ENCODE data around the gene EMCN. TPM values are rescaled to one million over a fixed set of nuclear protein-coding genes. Genes with fewer than 3 reads are reported as not detected.

The EMCN gene
- total RNA-seq, 1 donor from 2014 or later: not detected

DNA sequence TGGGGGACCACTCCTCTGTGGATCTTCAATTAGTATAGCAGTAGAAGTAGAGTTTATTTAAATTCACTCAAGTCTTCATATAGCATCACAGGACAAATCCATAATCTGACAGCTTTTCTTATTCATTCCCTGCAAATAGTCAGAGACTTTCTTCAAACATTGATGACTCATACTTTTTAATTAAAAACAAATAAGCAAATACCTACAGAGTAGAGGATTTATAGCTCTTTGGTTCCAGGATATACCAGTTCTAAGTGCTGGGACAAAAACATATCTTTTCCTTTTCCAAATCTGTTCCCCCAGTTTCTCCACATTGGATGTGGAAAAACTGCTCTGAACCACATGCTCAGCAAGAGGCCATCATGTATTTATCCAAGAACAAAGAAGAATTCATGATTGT, 24.1 kb downstream of the EMCN start:
- no peak for DNase-seq (ENCODE audit: low read depth)

DNA sequence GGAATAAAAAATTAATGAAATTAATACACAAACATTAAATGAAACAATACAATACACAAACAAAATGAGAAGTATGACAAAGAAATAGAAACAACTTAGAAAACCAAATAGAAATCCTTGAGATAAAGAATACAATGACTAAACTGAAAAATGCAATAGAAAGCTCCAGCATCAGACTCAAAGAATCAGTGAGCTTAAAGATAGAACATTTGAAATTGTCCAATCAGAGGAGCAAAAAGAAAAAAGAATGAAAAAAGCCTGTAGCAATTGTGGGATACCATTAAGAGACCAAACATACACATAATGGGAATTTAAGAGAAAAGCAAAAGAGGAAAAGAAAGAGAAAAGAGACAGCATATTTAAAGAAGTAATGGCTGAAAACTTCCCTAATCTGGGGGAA, 25.7 kb downstream of the EMCN start:
- DNase-seq (ENCODE audit: low read depth): no peak

DNA sequence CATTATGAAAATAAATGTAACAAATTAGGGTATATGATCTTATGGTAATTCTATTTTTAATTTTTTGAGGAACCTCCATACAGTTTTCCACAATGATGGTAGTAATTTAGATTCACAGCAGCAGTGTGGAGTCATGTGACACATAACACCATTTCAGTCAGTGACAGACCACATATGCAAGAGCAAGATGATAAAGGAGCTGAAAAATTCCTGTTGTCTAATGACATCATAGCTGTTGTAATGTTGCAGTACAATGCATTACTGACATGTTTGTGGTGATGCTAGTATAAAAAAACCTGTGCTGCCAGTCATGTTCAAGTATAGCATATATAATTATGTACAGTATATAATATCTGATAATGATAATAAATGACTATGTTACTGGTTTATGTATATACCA, 28.5 kb downstream of the EMCN start:
- no peak for DNase-seq (ENCODE audit: low read depth)

DNA sequence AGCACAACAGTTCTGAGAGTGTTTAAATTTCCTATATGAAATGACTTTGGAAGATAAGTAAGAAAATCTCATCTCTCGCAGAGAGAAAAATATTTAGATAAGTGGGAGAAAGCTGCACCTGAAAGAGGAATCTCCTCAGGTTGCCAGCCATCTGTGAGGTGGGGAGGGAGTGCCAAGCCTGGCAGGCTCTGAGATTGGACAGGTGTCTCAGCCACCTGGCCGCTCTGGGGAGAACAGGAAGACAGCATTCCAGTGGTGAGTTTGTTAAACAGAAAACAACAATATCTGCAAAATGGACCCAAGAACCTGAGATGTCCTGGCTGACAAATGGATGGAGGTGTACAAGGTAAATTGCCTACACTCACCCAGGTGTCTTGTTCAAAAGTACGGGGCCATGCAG, 31.3 kb downstream of the EMCN start:
- DNase-seq (ENCODE audit: low read depth): no peak

DNA sequence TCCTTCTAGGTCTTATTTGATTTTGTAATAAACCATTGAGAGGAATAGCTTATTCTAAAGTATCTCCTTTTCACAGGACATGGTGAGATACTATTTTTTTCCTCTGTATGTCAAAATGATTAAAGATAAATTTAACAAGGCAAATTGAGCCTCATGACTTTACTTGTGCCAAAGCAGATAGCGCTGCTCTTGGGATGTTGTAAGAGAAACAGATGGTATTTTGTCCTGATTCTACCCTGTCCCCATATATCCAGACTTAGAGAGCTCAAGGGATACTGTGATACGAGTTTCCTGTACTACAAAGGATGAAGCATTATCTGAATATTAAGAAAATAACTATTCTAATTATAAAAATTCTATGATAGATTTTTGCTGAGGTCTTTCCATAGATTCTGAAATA, 34.0 kb downstream of the EMCN start:
- DNase-seq (ENCODE audit: low read depth): no peak

DNA sequence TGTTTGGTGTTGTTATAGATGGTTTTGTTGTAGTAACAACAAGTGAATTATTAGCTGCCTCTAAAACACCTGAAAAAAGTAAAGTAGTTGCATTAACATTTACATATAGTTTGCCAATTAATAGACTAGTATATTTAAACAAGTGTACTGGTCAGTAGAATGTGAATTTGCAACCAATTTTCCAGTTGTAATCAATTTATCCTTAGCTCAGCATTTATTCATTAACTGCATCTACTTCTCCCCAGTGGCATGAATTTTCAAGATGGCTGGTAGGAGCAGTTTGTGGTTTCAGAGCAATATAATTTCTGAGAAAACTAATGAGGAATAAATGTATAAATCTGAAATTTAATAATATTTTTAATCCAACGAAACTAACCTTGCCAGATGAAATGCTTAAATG, 37.9 kb downstream of the EMCN start:
- DNase-seq (ENCODE audit: low read depth): no peak

DNA sequence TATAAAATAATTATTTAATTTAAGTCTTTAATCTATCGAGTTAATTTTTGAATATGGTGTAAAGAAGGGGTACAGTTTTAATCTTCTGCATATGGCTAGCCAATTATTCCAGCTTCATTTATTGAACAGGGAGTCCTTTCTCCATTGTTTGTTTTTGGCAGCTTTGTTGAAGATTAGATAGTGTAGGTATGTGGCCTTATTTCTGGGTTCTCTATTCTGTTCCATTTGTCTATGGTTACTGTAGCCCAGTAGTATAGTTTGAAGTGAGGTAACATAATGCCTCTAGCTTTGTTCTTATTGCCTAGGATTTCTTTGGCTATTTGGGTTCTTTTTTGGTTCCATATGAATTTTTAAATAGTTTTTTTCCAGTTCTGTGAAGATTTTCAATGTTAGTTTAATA, 48.3 kb downstream of the EMCN start:
- DNase-seq (ENCODE audit: low read depth): no peak

DNA sequence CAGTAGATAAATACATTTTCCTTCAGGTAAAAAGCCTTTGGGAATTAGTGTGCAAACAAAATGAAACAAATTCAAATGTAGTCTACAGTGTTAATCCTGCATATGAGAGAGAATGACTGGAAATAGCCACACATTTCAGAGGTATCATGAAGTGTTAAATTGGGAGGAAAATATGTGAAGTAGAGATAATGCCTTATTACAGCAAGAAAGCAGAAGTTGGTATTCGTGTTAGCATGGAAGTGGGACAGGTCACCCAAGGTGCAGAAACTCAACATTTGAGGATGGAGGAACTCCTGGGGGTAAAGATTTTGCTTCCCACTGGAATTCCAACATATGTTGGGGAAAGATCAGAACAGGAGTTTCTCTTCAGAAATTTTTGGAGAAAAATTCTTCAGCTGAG, 51.3 kb downstream of the EMCN start:
- no peak for DNase-seq (ENCODE audit: low read depth)

DNA sequence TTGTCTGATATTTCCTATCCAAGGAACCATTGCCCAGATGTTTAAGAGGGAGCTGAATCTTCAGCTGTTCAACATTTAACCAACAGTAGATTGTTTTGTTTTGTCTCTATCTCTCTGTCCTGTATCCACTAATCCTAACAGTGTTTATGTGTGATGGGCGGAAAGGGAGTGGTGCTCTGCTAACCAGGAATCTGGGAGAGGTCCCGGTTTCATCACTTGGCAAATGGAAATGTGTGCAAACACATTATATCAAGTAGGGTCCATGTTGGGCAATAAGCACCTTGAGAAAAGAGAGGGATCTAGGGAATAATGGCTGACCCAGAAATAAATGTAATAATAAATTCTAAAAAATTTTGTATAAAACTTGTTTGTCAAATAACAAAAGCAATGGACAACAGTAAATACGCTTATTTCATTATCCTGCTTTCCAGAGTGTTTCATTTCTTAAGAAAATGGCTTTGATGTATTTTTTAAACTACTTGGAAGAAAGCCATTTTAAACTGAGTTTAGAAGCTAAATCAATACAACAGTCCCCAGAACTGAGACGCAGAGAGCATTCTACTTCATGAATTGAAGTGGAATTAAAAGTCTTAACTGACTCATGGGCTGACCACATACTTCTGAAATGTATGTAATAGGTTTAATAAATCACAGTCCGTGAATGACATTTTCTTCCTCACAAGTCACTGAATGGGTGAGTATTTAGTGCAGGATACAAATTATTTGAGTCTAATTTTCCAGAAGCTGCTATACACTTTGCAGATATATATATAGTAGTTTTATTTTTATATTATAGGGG, 55.8 kb downstream of the EMCN start:
- DNase-seq (ENCODE audit: low read depth): no peak

DNA sequence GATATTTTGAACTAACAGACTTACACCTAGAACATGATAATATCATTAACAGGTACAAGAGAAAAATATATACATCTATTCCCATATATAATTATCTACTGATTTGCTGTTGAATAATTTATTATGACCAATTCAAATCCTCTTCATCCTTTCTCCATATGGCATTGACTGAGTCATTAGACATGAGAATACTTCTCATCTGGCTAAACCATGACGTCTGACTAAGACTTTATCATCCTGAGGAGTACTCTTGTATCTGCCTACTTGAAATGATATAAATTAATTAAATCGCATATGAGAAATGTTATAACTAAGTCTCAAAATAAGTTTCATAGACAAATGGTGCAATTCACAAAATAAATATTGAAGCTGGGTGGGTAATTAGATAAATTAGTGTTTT, 67.4 kb downstream of the EMCN start:
- no peak for DNase-seq (ENCODE audit: low read depth)

DNA sequence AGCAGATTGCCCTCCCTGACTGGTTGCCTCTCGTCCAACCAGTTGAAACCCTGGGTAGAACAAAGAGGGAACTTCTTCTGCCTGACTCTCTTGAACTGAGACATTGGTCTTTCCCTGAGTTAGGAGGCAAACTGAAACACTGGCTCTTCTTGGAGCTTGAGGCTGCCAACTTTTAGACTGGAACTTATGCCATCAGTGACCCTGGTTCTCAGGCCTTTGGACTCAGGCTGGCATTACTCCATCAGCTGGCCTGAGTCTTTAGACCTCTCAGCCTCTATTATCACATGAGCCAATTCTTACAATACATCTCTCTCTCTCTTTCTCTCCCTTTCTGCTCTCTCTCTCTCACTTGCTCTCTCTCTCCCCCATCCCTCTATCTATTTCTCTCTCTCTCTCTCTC, 86.4 kb downstream of the EMCN start:
- no peak for DNase-seq (ENCODE audit: low read depth)

DNA sequence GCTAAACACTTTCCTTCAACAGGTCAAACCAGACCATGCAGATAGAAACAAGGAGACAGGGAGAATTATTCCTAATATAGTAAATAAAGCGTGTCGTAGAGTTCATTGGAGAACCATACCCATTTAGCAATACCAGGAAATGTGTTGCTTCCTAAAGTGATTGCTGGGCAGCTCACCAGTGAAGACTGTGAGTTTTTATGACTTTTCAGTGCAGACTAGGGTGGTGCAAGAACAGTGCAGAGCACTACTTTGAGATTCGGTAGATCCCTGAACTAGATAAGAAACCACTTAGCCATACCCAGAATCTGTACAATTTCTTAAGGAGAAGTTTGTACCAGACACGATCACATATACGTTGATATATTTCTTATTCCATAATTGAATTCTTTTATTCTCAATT, 87.4 kb downstream of the EMCN start:
- no peak for DNase-seq (ENCODE audit: low read depth)

DNA sequence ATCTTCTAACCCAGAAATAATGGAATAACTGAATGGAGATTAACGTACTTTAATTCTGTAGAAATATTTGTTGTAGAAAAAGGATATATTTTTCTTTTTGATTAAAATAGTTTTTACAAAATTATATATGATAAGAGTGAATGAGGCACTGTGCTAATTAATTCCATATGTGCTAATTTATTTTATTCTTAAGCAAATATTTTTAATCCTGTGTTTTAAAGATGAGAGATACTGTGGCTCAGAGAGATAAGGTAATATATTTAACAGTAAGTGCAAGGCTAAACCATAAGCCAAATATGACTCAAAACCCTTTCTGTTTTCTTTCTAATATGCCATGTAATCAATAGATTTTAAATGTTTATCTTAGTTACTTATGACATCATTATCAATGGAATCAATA, 88.2 kb downstream of the EMCN start:
- DNase-seq (ENCODE audit: low read depth): no peak

DNA sequence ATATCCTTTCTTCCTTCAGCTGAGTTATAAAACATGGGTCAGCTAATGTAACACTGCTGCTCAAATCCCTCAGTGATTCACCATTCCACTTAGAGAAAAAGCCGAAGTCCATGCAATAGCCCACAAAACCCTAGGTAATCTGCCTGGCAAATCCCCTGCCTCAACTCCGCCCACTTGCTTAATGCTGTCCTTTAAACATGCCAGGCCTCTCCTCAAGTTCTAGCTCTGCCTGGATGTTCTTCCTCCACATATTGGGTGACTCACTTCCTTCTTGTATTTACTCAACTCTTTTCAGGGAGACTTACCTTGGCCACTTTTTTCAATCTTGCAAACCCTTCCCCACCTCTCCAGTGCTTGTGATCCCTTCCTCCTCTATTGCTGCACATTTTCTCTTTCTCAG, 89.8 kb downstream of the EMCN start:
- DNase-seq (ENCODE audit: low read depth): no peak

DNA sequence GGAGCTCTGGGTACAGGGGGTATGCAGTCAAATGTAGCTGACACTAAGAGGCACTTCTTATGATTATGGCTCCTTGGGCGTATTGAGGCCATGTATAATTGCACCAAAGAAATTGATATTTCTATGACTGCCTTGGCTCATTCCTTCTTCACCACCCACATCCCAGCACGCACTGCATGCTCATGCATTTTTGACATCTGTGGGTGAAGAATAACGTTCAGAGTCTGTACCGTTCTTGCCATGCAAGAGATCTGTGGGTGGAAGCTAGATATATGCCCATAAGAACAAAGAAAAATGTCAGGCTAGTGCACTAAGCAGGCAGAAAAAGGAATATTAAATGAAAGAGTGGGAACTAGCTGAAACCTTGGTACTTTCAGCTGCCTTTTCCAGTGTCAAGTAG, 93.4 kb downstream of the EMCN start:
- no peak for DNase-seq (ENCODE audit: low read depth)

DNA sequence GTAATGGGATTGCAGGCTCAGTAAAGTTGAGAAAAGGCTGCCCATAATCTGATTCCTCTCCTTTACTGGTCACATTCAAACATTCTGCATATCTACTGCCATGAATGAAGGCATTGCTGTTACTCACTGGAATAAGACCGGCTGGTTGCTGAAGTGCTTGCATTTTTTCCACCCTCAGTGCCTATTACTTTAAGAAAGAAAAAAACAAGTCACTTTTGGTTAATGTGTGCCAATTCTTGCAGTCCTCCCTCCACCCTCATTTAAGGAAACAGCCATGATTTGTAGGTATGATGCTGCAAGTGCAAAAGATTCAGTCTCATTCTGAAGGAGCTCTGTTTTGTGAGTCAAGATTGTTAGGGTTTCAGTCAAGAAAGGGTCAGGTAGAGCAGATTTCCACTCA, 94.9 kb downstream of the EMCN start:
- DNase-seq (ENCODE audit: low read depth): no peak

DNA sequence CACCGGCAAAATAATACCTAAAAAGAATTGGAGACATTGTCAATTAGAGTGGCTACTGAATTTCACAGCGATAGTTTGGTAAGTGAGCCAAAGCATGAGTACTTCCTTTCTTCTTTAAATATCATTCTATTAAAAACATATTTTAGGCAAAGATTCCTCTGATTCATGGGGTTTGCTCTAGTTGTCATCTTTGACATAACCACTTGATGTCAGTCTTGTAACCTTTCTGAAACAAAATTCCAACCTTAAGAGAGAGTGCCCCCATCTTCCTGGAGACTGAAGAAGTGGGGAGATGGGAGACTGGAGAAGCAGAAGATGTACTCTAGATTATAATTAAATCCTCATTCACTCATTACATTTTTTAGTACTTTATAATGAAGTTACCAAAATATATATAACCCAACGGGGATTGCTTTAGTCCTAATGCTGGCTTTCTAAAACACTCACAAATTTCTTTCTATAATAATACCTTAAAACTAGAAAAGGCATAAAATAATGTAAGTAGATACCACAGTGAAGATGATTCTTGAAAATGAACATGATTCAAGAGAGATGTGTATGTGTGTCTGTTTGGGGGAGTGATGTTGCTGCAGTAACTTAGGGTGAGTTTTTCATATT, 96.4 kb downstream of the EMCN start:
- DNase-seq (ENCODE audit: low read depth): peak; percentile 76

DNA sequence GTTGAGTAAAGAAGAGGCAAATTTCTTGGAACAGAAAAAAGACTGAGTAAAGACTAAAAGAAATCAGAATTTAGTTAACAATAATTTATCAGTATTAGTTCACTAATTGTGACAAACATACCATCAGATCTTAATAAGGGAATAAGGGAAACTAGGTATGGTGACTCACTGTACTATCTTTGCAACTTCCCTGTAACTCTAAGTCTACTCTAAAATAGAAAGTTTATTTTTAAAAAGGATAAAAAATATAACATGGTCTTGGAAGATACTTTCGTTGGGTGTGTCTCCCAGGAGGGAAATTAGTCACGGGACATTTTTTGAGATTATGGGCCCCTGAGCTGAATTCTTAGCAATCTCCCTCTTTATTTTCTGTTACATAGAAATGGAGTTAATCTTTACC, 97.3 kb downstream of the EMCN start:
- DNase-seq (ENCODE audit: low read depth): peak; percentile 52

DNA sequence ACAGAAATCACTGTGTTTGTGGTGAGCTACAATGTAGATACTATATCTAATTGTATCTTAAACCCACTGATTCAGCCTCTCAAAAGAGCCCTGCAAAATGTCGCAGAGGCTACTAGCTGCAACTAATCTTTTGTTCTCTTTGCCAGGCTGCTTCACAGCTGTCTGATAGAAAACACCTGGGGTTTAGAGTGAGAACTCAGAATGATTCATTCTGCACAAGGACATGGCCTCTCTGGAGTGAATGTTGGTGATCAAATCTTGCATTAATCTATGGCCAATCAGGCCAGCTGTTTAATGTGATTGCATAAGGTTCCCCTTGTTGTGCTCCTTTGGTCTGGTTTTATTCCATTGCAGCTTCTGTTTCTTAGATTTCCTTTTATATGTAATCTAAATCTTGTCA, 100.3 kb downstream of the EMCN start:
- peak; percentile 49 for DNase-seq (ENCODE audit: low read depth)

DNA sequence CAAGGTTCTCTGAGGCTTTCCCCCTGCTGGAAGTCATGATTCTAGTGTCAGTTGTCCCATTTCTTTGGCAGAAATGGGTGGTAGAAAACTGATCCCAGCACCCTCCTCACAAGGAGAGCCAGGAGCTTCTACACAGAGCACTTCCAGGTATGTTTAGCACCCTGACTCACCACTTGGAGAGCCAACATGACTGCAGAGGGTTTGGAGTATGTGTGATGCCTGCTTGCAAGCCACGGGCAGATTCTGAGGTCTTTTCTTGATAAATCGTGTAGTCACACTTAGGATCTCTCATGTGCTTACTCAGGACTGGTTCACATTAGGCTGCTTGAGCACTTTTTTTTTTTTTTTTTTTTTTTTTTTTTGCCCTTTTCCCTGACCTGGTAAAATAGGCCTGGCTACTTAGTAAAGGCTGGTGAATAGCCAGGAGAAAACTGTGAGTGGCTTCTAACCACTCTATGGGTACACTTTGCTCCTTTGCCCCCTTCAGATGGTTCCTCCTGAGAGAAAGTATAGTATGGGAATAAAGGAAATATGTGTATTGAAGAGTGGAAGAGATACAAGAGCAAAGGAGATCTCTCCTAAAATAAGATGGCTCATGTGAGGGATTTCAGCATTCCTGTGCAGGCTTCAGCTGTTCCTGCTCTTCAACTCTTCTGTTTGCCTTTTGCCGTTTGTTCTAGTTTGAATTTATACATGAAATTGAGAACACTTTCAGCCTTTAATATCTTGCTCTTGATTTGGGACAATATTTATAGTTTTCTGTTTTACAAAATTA, 103.6 kb downstream of the EMCN start:
- DNase-seq (ENCODE audit: low read depth): peak; percentile 84

DNA sequence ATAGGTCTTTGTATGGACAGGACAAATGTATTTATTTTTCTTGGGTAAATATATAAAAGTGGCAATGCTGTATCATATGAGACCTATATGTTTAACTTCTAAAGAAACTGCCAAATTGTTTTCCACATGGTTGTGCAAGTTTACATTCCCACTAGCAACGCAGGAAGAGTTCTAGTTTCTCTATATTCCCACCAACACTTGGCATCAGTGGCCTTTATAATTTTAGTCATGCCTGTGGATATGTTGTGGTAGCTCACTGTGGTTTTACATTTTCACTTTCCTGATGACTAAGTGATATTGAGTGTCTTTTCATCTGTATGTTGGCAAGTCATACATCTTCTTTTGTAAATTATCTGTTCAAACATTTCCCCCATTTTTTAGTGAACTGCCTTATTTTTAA, 126.0 kb downstream of the EMCN start:
- DNase-seq (ENCODE audit: low read depth): peak; percentile 73

DNA sequence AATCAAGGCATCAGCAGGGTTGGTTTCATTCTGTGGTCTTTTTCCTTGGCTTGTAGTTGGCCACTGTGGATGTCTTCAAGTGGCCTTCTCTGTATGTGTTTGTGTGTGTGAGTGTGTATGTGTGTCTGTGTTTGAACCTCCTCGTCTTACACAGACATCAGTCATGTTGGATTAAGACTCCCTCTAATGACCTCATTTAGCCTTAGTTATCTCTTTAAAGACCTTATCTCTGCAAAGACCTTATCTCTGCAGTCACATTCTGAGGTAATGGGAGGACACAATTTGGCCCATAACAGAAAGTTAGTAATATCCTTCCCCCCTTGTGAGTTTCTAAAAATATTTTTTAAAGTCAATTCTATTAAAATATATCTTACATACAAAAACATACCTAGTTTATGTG, 126.7 kb downstream of the EMCN start:
- no peak for DNase-seq (ENCODE audit: low read depth)

DNA sequence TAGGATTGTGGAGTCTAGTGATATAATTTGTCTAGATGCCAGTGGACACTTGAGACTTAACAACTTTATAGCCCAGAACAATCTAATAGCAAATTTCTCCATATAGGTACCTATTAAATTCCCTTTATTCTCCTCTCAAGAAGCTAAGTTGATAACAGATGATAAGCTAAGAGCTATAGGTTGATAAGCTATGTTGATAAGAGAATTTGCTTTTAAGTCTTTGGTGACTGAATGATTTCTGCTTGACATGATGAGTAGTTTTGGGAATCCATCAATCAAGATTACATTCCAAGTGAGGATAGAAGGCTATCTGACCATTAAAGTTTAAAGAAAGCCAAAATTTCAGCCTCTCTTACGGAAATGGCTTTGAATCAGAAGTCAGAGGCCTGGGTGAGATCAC, 131.6 kb downstream of the EMCN start:
- no peak for DNase-seq (ENCODE audit: low read depth)

All from myocyte (in vitro differentiated cells).